Nephron progenitor cell (in vitro differentiated cells): ENCODE data around the gene FIBCD1.

Experiments
- DNase-seq: peaks from one replicate; pipeline ENCODE4 v3.0.0; 2021
- H3K27ac Mint-ChIP-seq: 2 replicates; pipeline ENCODE4 v1.8.0; 2021; ENCODE audit warnings: mild to moderate bottlenecking, moderate library complexity, mixed read lengths
- H3K27me3 Mint-ChIP-seq: 2 replicates; pipeline ENCODE4 v1.8.0; 2021; ENCODE audit warnings: mild to moderate bottlenecking, low read depth, mixed read lengths; ENCODE audit not compliant: poor library complexity
- H3K36me3 Mint-ChIP-seq: 2 replicates; pipeline ENCODE4 v1.8.0; 2021; ENCODE audit warnings: low read depth, mixed read lengths
- H3K4me1 Mint-ChIP-seq: 2 replicates; pipeline ENCODE4 v1.8.0; 2021; ENCODE audit warnings: mixed read lengths
- H3K4me3 Mint-ChIP-seq: 2 replicates; pipeline ENCODE4 v1.8.0; 2021; ENCODE audit warnings: mild to moderate bottlenecking, moderate library complexity, mixed read lengths
- H3K9me3 Mint-ChIP-seq: 2 replicates; pipeline ENCODE4 v1.8.0; 2021; ENCODE audit warnings: mild to moderate bottlenecking, moderate library complexity, mixed read lengths
- TF ChIP-seq, protein P1 (sequence below): fragments of 200-600 bp; sonication (generic); IDR thresholded peaks from 2 replicates; pipeline ENCODE4 v1.5.0; 2021; ENCODE audit warnings: antibody characterized with exemption

FIBCD1 gene

GRCh38 chr9:130940027-130940549 lies 1.0 kb upstream of the FIBCD1 start:
- no peaks in the 10 kb centered on the region for H3K36me3 Mint-ChIP-seq
- peaks cover 13% of the 10 kb centered on the region for H3K4me1 Mint-ChIP-seq
- H3K4me3 Mint-ChIP-seq = peak overlapping the region; percentile 36
- no peak for DNase-seq
- no peak overlapping the region for H3K27ac Mint-ChIP-seq
- no peaks in the 10 kb centered on the region for H3K9me3 Mint-ChIP-seq
- TF ChIP-seq, protein P1, sequence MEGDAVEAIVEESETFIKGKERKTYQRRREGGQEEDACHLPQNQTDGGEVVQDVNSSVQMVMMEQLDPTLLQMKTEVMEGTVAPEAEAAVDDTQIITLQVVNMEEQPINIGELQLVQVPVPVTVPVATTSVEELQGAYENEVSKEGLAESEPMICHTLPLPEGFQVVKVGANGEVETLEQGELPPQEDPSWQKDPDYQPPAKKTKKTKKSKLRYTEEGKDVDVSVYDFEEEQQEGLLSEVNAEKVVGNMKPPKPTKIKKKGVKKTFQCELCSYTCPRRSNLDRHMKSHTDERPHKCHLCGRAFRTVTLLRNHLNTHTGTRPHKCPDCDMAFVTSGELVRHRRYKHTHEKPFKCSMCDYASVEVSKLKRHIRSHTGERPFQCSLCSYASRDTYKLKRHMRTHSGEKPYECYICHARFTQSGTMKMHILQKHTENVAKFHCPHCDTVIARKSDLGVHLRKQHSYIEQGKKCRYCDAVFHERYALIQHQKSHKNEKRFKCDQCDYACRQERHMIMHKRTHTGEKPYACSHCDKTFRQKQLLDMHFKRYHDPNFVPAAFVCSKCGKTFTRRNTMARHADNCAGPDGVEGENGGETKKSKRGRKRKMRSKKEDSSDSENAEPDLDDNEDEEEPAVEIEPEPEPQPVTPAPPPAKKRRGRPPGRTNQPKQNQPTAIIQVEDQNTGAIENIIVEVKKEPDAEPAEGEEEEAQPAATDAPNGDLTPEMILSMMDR = no peak
- H3K27me3 Mint-ChIP-seq = peaks cover 85% of the 10 kb centered on the region

DNA sequence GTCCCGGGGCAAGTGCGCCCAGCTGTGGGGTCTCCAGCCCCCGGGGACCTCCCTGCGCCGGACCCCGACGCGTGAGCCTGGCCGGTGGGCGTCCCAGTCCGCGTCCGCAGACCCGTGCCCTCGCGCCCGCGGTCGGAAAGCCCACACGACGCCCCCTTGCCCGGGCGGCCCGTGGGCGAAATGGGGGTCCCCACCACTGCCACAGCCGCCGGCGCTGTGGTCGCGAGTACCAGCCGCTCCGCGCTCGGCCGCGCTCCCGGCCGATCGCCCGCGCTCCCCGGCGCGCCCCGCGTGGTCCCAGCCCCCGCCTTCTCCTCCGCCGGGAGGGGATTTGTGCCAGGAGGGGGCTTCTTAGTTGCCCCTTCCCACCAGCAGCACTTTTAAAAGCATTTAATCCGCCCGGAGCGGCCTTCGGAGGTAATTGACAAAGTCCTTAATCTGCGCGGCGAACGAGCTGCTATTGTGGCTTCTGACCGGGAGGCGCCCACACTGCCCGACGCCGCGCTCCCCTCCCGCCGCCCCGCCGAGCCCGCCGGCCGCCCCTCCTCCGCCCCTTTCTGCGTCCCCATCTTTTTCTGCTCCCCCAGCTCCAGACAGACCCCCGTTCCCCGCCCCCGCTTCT lies 469 bp upstream of the FIBCD1 start:
- H3K9me3 Mint-ChIP-seq = no peaks in the 10 kb centered on the region
- TF ChIP-seq, protein P1 = no peak
- H3K4me3 Mint-ChIP-seq = peak overlapping the region; percentile 36
- peaks cover 84% of the 10 kb centered on the region for H3K27me3 Mint-ChIP-seq
- peak; percentile 45 for DNase-seq
- H3K36me3 Mint-ChIP-seq = no peaks in the 10 kb centered on the region
- no peak overlapping the region for H3K27ac Mint-ChIP-seq
- peaks cover 19% of the 10 kb centered on the region for H3K4me1 Mint-ChIP-seq

GRCh38 chr9:130938184-130938651 lies 829 bp downstream of the FIBCD1 start:
- Mint-ChIP-seq H3K9me3 (no peaks in the 10 kb centered on the region), H3K27me3 (peaks cover 85% of the 10 kb centered on the region)

GRCh38 chr9:130937146-130938076 lies 1.6 kb downstream of the FIBCD1 start:
- DNase-seq = no peak
- Mint-ChIP-seq H3K4me3 (peak overlapping the region; percentile 76), H3K27me3 (peaks cover 85% of the 10 kb centered on the region), H3K9me3 (no peaks in the 10 kb centered on the region), H3K36me3 (no peaks in the 10 kb centered on the region), H3K4me1 (peaks cover 28% of the 10 kb centered on the region), H3K27ac (no peak overlapping the region)
- TF ChIP-seq, protein P1 = no peak

More at GRCh38 chr9:130938184-130938651, 829 bp downstream of the FIBCD1 start:
- H3K4me3 Mint-ChIP-seq = peak overlapping the region; percentile 76
- TF ChIP-seq, protein P1 = no peak
- DNase-seq = no peak
- H3K27ac Mint-ChIP-seq = no peak overlapping the region
- H3K4me1 Mint-ChIP-seq = peaks cover 20% of the 10 kb centered on the region
- no peaks in the 10 kb centered on the region for H3K36me3 Mint-ChIP-seq

DNA sequence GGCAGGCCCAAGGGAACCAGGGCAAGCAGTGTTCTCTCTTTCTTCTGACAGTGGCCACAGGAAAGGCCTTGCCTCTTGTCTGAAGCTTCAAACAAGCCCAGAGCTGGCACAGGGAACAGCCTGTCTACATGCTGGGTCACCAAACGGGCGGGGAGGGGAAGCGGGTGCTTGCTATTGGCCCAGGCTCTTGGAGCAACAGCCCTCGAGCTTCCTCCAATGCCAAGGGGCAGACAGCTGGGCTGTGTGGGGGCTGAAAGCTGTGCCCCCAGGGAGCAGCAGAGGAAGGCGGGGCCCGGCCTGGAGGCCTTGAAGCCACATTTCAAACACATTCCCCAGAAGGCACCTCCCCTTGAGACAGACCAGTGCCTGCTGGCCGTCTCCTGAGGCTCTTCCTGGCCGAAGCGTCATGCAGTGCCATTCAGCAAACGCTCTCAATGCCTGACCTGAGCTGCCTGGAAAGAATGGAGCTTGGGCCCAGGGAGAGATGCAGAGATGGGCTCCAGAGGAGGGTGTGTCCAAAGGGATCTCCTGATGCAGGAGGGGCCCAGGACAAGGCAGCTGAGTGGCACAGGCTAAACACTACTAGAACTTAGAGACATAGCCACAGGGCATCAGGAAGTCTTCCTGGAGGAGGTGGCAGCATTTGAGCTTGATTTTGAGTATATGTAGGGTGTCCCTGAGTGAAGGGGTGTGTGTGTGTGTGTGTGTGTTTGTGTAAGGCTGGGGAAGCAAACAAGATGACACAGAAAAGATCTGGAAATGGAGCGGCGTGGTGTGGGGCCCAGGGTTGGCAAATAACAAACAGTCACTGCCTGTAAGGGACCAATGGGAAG lies 2.5 kb downstream of the FIBCD1 start:
- peaks cover 37% of the 10 kb centered on the region for H3K4me1 Mint-ChIP-seq
- peak; percentile 56 for DNase-seq
- H3K27me3 Mint-ChIP-seq = peaks cover 76% of the 10 kb centered on the region
- TF ChIP-seq, protein P1 = no peak
- no peaks in the 10 kb centered on the region for H3K36me3 Mint-ChIP-seq
- no peaks in the 10 kb centered on the region for H3K9me3 Mint-ChIP-seq
- H3K27ac Mint-ChIP-seq = no peak overlapping the region
- peak overlapping the region; percentile 74 for H3K4me3 Mint-ChIP-seq
